ENCODE data around the gene DEFB112. TPM values are rescaled to one million over a fixed set of nuclear protein-coding genes. Genes with fewer than 3 reads are reported as not detected.

The DEFB112 gene, protein sequence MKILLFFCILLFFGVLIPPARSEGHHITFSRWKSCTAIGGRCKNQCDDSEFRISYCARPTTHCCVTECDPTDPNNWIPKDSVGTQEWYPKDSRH
- not detected in 5 replicates for total RNA-seq (2022; extraction: Qiagen RNA extraction; ENCODE audit: low read depth)

DNA sequence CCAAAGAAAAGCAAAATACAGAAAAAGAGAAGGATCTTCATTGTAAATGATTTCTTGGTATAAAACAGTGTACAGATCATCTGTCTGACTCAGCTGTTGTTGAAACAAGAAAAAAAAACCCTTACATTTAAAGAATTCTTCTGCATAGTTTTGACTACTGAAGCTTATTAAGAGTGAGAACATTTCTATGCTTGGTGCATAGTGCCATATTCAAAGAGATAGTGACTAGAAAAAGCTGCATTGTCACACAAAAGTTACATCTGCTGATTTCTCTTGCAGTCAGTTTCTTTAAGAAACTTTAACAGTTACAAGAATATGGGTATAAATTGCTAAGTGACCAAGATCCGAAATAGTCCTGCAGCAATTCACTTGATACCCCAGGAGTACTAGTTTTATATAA lies at the start of gene DEFB112:
TSS of gene DEFB112 (minus strand) at position 101 of the 400 bp plus-strand sequence. CDS start at position 41, 60 bp downstream.

DNA sequence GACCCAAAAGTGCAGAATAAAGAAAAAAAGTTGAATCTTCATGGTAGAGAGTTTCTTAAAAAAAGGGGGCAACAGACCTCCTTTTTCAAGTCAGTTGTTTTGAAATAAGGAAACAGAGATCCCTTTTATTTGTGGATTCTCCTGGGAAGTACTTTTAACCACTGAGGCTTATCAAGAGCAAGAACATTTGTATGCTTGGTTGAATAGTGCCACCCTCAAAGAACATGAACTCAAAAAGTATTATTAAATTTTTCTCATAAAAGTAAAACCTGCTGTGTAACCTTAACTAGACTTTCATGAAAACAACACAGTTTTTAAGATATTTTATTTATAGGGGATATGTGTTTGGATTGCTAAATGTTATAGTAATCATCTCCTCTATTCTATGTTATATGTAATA lies 27.8 kb downstream of the DEFB112 start, which contains the start of gene DEFB110:
TSS of gene DEFB110 (minus strand) at position 101 of the 400 bp plus-strand sequence. CDS start at position 42, 59 bp downstream.

Other genes starting within 250 kb of the DEFB112 start
- not detected in 5 replicates for gene CRISP1, start 183.4 kb downstream of the DEFB112 start, total RNA-seq (2022; extraction: Qiagen RNA extraction; ENCODE audit: low read depth)
- not detected in 5 replicates for gene DEFB114, start 85.8 kb downstream of the DEFB112 start, total RNA-seq (2022; extraction: Qiagen RNA extraction; ENCODE audit: low read depth)
- not detected in 5 replicates for gene DEFB113, start 80.3 kb downstream of the DEFB112 start, total RNA-seq (2022; extraction: Qiagen RNA extraction; ENCODE audit: low read depth)
- not detected in 5 replicates for gene DEFB110, start 27.9 kb downstream of the DEFB112 start, total RNA-seq (2022; extraction: Qiagen RNA extraction; ENCODE audit: low read depth)

All from A549 treated with DMSO at 1 μM for 4 hours (cell line).